RPMI7951 (cell line): Measurements from ENCODE around the gene RUSF1. TPM values are rescaled to one million over a fixed set of nuclear protein-coding genes. Genes with fewer than 3 reads are reported as not detected.
A peak's percentile ranks its signal among the peaks of the same experiment; 100 is the strongest.
"Not testable (repeated sequence)": the region's sequence is repeated elsewhere in the genome, so short reads cannot be mapped to it uniquely, and the experiment has no call there.

Experiments used
- DNase-seq: peaks from one replicate; pipeline ENCODE4 v3.0.0-alpha.2; 2012; ENCODE audit warnings: low read depth
- total RNA-seq: library from RNA; depleted of rRNA; stranded (reverse); fragments of >200 nt; shearing (Covaris generic); gene quantifications from 2 replicates; pipeline ENCODE4 v1.2.3, GENCODE V29; 2014

The RUSF1 gene
- total RNA-seq, 1 experiment from 2014 or later = 24.9 TPM

GRCh38 chr16:31517800-31518402, 9.7 kb upstream of the RUSF1 start:
- no peak for DNase-seq

- DNase-seq = no peak
Measured at GRCh38 chr16:31513884-31514283, 5.7 kb upstream of the RUSF1 start.

- peak; percentile 77 for DNase-seq
Measured at GRCh38 chr16:31513126-31513525, 4.9 kb upstream of the RUSF1 start.

- DNase-seq = peak; percentile 23
Measured at GRCh38 chr16:31508706-31509195, 560 bp upstream of the RUSF1 start.

- no peak for DNase-seq
Measured at GRCh38 chr16:31507617-31507928, 618 bp downstream of the RUSF1 start.

GRCh38 chr16:31505483-31505882, 2.7 kb downstream of the RUSF1 start:
- no peak for DNase-seq

GRCh38 chr16:31504159-31504558, 4.0 kb downstream of the RUSF1 start:
- DNase-seq = no peak

GRCh38 chr16:31503555-31503954, 4.6 kb downstream of the RUSF1 start:
- DNase-seq = not testable (repeated sequence)

GRCh38 chr16:31502981-31503380, 5.2 kb downstream of the RUSF1 start:
- DNase-seq = no peak

GRCh38 chr16:31501966-31502348, 6.2 kb downstream of the RUSF1 start:
- no peak for DNase-seq

GRCh38 chr16:31501226-31501965, 6.8 kb downstream of the RUSF1 start:
- DNase-seq = no peak

- DNase-seq = no peak
Measured at GRCh38 chr16:31499928-31500327, 8.3 kb downstream of the RUSF1 start.

- no peak for DNase-seq
Measured at GRCh38 chr16:31498493-31498892, 9.7 kb downstream of the RUSF1 start.

GRCh38 chr16:31496670-31497069, 11.5 kb downstream of the RUSF1 start:
- no peak for DNase-seq

GRCh38 chr16:31493506-31494125, 14.6 kb downstream of the RUSF1 start:
- no peak for DNase-seq

GRCh38 chr16:31491778-31492418, 16.3 kb downstream of the RUSF1 start:
- no peak for DNase-seq

- DNase-seq = no peak
Measured at GRCh38 chr16:31489616-31490584, 18.3 kb downstream of the RUSF1 start.

- no peak for DNase-seq
Measured at GRCh38 chr16:31489298-31489564, 19.0 kb downstream of the RUSF1 start.

- DNase-seq = no peak
Measured at GRCh38 chr16:31488468-31489297, 19.5 kb downstream of the RUSF1 start.

- DNase-seq = peak; percentile 26
Measured at GRCh38 chr16:31487720-31488467, 20.3 kb downstream of the RUSF1 start.
